ENCODE data around the gene LGALS7B.

- TF ChIP-seq JUND (IDR thresholded peaks at IDR 0.05; ENCODE audit: low read depth, low read length) (no peak), CTCF (IDR thresholded peaks at IDR 0.05 in 2 of 3, conservative IDR thresholded peaks at IDR 0.05 in 1 of 3; ENCODE audit: control insufficient read depth in 2 of 3, extremely low read depth in 1 of 3, insufficient read depth in 1 of 3, low read depth in 3 of 3, low read length in 3 of 3) (no peak), SREBF2 (IDR thresholded peaks at IDR 0.05; ENCODE audit: low read length) (no peak), REST (IDR thresholded peaks at IDR 0.05; ENCODE audit: low read depth, low read length) (no peak), RB1 (IDR thresholded peaks at IDR 0.05; ENCODE audit: borderline replicate concordance) (no peak), EZH2 (IDR thresholded peaks at IDR 0.05; ENCODE audit: borderline replicate concordance, control insufficient read depth, low read depth, low read length) (no peak), POLR2A (IDR thresholded peaks at IDR 0.05; ENCODE audit: low read depth, low read length) (peak; percentile 61), CREB1 (IDR thresholded peaks at IDR 0.05; ENCODE audit: low read depth) (no peak), RAD21 (IDR thresholded peaks at IDR 0.05; ENCODE audit: insufficient read depth, low read depth, low read length) (no peak), GABPA (IDR thresholded peaks at IDR 0.05; ENCODE audit: low read depth) (no peak)
Observed at GRCh38 chr19:38836983-38837626, 48.1 kb downstream of the LGALS7B start.

Data from GM12878 (cell line).